ENCODE data around the gene CUX1.

DNA sequence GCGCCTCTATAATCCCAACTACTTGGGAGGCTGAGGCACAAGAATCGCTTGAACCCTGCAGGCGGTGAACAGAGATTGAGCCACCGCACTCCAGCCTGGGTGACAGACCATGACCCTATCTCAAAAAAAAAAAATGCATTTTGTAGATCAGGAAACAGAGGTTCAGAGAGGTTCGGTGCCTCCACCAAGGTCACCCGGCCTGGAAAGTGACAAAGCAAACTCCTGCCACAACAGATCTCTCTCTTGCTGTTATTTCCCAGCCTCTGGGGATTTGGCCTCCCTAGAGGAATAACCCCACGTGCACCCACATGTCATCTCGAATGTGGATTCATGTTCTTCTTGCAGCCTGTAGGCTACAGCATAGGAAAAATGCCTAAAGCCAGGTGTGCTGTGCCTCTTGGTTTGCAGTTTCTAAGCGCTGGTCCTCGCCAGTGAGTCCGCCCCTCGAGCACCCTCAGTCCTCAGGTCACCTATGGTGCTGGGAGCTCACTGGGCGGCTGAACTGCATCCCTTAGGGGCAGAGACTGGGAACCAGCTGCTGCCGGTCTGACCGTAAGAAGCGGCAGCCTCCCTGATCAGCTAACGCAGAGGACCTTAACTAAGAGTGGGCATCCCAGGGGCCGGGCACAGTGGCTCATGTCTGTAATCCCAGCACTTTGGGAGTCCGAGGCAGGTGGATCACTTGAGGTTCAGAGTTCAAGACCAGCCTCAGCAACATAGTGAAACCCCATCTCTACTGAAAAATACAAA is 417.6 kb downstream of the CUX1 start:
- no peak for TF ChIP-seq POLR2A (IDR thresholded peaks at IDR 0.05)
- TF ChIP-seq EP300 (IDR thresholded peaks at IDR 0.05) = no peak
- TF ChIP-seq, protein P1, sequence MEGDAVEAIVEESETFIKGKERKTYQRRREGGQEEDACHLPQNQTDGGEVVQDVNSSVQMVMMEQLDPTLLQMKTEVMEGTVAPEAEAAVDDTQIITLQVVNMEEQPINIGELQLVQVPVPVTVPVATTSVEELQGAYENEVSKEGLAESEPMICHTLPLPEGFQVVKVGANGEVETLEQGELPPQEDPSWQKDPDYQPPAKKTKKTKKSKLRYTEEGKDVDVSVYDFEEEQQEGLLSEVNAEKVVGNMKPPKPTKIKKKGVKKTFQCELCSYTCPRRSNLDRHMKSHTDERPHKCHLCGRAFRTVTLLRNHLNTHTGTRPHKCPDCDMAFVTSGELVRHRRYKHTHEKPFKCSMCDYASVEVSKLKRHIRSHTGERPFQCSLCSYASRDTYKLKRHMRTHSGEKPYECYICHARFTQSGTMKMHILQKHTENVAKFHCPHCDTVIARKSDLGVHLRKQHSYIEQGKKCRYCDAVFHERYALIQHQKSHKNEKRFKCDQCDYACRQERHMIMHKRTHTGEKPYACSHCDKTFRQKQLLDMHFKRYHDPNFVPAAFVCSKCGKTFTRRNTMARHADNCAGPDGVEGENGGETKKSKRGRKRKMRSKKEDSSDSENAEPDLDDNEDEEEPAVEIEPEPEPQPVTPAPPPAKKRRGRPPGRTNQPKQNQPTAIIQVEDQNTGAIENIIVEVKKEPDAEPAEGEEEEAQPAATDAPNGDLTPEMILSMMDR (IDR thresholded peaks at IDR 0.05) = no peak

Data from suprapubic skin (tissue), 3 donors.